ENCODE results near the gene LDB2.

Gene LDB2

GRCh38 chr4:16685536-16685935 is 212.9 kb downstream of the LDB2 start:
- DNase-seq (ENCODE audit: low read depth in 2 of 2) = no peak

GRCh38 chr4:16684935-16685334 is 213.5 kb downstream of the LDB2 start:
- no peak for DNase-seq (ENCODE audit: low read depth in 2 of 2)

DNA sequence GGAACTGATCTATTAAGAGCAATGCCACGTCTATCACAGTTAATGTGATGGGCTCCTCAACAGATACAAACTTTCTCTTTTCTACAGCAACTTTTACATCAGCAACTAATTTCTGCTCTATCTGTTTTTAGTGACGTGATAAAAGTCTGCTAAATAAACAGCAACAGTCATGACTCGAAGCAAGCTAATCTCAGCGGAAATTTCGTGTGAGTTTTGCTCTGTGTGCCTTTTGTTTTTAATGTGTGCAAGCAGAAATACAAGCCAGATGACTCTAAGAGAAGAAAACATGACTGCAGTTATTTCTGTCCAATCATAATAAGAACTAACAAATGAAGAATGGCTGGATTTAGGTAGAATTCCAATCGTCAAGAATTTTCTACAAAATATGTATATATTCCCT is 214.3 kb downstream of the LDB2 start:
- no peak for DNase-seq (ENCODE audit: low read depth in 2 of 2)

- no peak for DNase-seq (ENCODE audit: low read depth in 2 of 2)
These were observed 215.5 kb downstream of the LDB2 start for GRCh38 chr4:16682975-16683374.

- DNase-seq (ENCODE audit: low read depth in 2 of 2) = no peak
These were observed 221.2 kb downstream of the LDB2 start for GRCh38 chr4:16677001-16677944.

DNA sequence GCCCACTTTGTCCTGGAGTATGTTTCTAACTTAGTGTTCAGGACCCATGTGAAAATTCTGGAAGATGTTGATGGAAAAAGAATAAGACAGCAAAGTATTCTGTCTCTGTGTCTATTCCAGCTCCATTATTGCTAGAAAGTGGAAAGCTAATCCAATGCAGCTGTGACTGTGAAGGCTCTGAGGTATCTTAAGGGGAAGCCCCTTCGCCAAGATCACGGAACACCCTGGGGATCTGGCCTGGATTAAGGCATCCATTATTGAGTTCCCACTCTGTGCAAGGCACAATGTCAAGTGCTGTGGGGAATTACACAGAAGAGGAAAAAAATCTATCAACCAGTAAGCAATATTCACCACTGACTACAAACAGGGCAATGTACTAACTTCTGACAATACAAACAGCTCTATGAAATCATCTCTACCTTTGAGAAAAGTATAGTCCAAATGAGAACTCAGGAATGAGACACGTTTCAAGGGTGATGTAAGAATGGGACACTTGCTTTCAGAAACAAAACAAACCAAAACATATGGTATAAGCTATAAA is 222.1 kb downstream of the LDB2 start:
- DNase-seq (ENCODE audit: low read depth in 2 of 2) = no peak

DNA sequence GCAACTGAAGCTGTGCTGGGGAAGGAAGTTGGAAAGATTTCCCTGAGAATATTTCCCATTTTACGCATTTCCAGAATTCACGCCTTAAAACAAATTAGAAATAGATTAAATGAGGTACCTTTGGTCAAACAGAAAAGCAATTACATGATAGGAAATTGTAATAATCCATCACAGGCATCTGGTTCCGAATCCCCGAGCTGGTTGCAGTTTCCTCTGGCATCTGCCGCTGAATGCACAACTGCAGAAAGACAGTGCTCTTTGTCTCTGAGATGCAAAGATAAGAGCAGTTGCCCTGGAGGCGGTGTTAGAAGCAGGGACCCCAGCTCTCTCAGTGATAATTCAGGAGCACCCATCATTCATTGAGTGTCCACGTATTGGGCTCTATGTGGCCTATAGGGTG is 224.4 kb downstream of the LDB2 start:
- DNase-seq (ENCODE audit: low read depth in 2 of 2) = no peak

DNA sequence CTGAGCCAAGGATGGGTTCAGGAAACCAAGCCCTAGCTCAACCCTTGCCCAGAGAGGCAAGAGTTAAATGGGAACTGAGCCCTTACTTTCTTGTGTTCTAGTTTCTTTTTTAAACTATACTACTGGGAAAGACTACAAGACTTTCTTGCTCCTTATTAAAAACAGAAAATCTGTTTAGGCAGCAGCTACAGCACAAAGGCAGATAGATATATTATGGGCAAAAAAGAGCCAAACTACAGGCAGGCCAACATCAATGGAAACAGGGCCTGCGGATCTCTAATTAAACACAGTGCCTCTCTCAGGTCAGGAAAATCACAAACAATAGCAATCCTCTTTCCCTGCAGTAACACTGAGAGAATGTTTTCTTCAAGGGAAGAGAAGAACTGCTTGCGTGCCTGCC is 226.0 kb downstream of the LDB2 start:
- DNase-seq (ENCODE audit: low read depth in 2 of 2) = no peak

GRCh38 chr4:16671741-16672140 is 226.7 kb downstream of the LDB2 start:
- no peak for DNase-seq (ENCODE audit: low read depth in 2 of 2)

DNA sequence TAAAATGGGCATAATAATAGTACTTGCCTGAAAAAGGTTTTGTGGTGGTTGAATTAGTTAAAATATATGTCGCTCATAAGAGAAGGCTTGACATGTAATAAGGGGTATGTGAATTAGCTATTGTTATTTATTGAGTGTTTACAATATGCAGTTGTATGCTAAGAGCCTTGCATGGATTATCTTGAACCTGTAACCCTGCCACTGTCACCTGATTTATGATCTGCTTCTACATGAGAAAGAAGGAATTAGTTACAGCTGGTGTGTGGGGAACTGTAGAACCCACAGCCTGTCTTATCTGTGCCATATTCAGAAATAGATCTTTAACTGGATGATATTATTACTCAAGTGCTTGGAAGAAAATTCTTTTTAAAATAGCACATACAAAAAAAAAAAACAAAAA is 227.7 kb downstream of the LDB2 start:
- no peak for DNase-seq (ENCODE audit: low read depth in 2 of 2)

DNA sequence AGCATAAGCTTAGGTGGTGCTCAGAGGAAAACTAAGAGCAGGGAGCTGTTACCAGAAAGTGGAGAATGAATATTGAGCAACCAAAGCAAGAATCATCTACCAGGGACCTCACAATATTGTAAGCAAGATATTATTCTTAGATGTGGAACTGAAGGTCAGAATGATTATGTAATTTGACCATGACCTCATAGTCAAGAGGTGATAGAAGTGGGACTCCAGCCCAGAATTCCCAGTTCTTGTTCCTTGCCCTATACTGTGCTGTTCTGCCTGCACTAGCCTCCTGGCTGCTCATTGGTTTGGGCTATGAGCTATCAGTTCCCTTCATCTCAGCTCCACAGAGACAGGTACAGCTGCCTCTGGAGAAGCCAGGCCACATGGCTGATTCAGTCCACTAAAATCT is 229.4 kb downstream of the LDB2 start:
- no peak for DNase-seq (ENCODE audit: low read depth in 2 of 2)

GRCh38 chr4:16668488-16668887 is 230.0 kb downstream of the LDB2 start:
- no peak for DNase-seq (ENCODE audit: low read depth in 2 of 2)

GRCh38 chr4:16667464-16667863 is 231.0 kb downstream of the LDB2 start:
- DNase-seq (ENCODE audit: low read depth in 2 of 2) = no peak

DNA sequence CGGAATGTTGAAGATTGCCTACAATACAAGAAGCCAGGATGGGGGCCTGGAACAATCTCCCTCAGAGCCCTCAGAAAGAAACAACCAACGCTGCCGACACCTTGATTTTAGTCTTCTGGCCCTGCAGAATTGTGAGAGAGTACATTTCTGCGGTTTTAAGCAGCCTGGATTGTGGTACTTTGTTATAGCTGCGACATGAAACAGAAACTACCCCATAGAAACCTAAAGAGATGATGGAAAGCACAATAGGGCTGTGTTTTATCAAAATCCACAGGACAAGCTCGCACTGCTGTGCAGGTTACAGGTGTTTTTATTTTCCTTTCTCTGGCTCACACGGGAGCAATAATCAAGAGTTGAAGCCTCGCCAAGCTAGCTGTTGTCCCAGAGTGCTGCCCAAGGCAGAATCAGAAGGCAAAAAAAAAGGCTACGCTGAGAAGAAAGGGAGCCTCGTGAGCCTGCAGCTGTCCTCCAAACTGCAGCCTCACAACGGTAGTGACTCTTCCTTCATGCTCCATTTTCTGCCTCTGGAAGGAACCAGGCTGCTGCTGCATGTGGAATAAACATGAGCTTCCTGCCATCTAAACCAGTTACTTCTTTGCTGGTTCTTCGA is 232.4 kb downstream of the LDB2 start:
- no peak for DNase-seq (ENCODE audit: low read depth in 2 of 2)

- DNase-seq (ENCODE audit: low read depth in 2 of 2) = no peak
These were observed 234.7 kb downstream of the LDB2 start for GRCh38 chr4:16663732-16664131.

GRCh38 chr4:16663307-16663706 is 235.1 kb downstream of the LDB2 start:
- no peak for DNase-seq (ENCODE audit: low read depth in 2 of 2)

- no peak for DNase-seq (ENCODE audit: low read depth in 2 of 2)
These were observed 236.6 kb downstream of the LDB2 start for GRCh38 chr4:16661813-16662212.

- DNase-seq (ENCODE audit: low read depth in 2 of 2) = no peak
These were observed 237.8 kb downstream of the LDB2 start for GRCh38 chr4:16660656-16661055.

- DNase-seq (ENCODE audit: low read depth in 2 of 2) = no peak
These were observed 238.8 kb downstream of the LDB2 start for GRCh38 chr4:16659694-16660093.

GRCh38 chr4:16659079-16659478 is 239.4 kb downstream of the LDB2 start:
- DNase-seq (ENCODE audit: low read depth in 2 of 2) = no peak

GRCh38 chr4:16658183-16658582 is 240.3 kb downstream of the LDB2 start:
- no peak for DNase-seq (ENCODE audit: low read depth in 2 of 2)

GRCh38 chr4:16655111-16655510 is 243.3 kb downstream of the LDB2 start:
- no peak for DNase-seq (ENCODE audit: low read depth in 2 of 2)

GRCh38 chr4:16652732-16653305 is 245.6 kb downstream of the LDB2 start:
- no peak for DNase-seq (ENCODE audit: low read depth in 2 of 2)
